ENCODE results near the gene BPIFB3. TPM values are rescaled to one million over a fixed set of nuclear protein-coding genes. Genes with fewer than 3 reads are reported as not detected.

Gene BPIFB3
- total RNA-seq, 1 donor from 2014 or later: not detected

GRCh38 chr20:33006776-33007375 lies 46.8 kb upstream of the BPIFB3 start:
- H3K27me3 Mint-ChIP-seq: peaks cover 18% of the 10 kb centered on the region
- H3K4me3 Mint-ChIP-seq: no peak overlapping the region
- no peak for TF ChIP-seq CTCF (conservative IDR thresholded peaks at IDR 0.05)
- H3K9me3 Mint-ChIP-seq: peaks cover 5% of the 10 kb centered on the region
- no peak for DNase-seq (ENCODE audit: extremely low spot score, unreplicated experiment)
- H3K4me1 Mint-ChIP-seq (ENCODE audit: unreplicated experiment): no peaks in the 10 kb centered on the region
- no peak overlapping the region for H3K27ac Mint-ChIP-seq
- H3K36me3 Mint-ChIP-seq: no peaks in the 10 kb centered on the region

DNA sequence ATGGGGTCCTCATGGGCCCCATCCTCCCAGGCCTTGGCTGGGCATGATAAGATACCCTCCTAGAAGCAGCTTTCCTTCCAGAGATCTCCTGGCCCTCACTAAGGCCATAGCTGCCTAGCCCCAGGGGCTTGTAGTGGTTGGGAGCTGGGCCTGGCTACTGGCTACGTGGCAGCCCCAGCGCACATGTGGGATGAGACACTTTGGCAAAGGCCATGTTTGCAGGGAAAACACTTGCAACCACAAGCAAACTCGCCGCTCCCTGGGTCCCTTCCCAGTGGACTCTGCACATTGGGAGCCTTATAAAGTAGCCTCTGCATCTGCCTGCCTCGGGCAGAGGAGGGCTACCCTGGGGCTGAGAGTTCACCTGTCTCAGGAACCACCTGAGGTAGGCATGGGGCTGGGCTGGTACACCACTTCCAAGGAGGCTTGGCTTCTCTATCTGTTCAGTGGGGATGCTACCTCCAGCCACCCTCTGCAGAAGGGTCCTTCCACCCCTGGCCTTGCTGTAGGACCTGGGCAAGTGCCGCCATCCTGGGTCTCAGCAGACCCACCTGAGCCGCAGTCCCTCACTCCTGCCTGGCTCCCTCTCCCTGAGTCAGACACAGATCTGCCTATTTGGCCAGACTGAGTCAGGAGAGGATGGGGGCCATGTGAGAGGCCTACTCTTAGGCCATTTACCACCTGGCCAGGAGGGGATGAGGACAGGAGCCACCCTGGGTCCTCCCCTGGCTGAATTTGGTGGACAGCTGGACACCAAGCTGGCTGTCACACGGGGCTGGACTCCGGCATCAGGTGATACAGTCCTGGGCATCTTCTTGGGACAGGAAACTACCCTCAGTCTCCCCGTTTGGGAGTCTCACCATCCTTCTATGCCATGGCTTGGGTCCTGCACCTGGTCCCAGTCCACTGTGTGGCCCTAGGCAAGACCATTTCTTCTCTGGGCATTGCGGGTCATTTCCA lies 46.0 kb upstream of the BPIFB3 start, which contains the start of gene BPIFB2:
TSS of gene BPIFB2 (plus strand) at position 329 of the 960 bp plus-strand sequence. CDS start 871 bp downstream, outside the sequence.
- peaks cover 5% of the 10 kb centered on the region for H3K9me3 Mint-ChIP-seq
- DNase-seq (ENCODE audit: extremely low spot score, unreplicated experiment): no peak
- H3K36me3 Mint-ChIP-seq: no peaks in the 10 kb centered on the region
- H3K27me3 Mint-ChIP-seq: peaks cover 17% of the 10 kb centered on the region
- H3K4me3 Mint-ChIP-seq: no peak within 1 kb of the TSS
- no peaks in the 10 kb centered on the region for H3K4me1 Mint-ChIP-seq (ENCODE audit: unreplicated experiment)
- no peak for TF ChIP-seq CTCF (conservative IDR thresholded peaks at IDR 0.05)
- no peak within 1 kb of the TSS for H3K27ac Mint-ChIP-seq

GRCh38 chr20:33008336-33009213 lies 45.1 kb upstream of the BPIFB3 start:
- H3K27me3 Mint-ChIP-seq: peaks cover 17% of the 10 kb centered on the region
- peaks cover 5% of the 10 kb centered on the region for H3K9me3 Mint-ChIP-seq
- H3K36me3 Mint-ChIP-seq: no peaks in the 10 kb centered on the region
- no peak overlapping the region for H3K27ac Mint-ChIP-seq
- H3K4me3 Mint-ChIP-seq: no peak overlapping the region
- TF ChIP-seq CTCF (conservative IDR thresholded peaks at IDR 0.05): no peak
- no peaks in the 10 kb centered on the region for H3K4me1 Mint-ChIP-seq (ENCODE audit: unreplicated experiment)
- DNase-seq (ENCODE audit: extremely low spot score, unreplicated experiment): no peak

DNA sequence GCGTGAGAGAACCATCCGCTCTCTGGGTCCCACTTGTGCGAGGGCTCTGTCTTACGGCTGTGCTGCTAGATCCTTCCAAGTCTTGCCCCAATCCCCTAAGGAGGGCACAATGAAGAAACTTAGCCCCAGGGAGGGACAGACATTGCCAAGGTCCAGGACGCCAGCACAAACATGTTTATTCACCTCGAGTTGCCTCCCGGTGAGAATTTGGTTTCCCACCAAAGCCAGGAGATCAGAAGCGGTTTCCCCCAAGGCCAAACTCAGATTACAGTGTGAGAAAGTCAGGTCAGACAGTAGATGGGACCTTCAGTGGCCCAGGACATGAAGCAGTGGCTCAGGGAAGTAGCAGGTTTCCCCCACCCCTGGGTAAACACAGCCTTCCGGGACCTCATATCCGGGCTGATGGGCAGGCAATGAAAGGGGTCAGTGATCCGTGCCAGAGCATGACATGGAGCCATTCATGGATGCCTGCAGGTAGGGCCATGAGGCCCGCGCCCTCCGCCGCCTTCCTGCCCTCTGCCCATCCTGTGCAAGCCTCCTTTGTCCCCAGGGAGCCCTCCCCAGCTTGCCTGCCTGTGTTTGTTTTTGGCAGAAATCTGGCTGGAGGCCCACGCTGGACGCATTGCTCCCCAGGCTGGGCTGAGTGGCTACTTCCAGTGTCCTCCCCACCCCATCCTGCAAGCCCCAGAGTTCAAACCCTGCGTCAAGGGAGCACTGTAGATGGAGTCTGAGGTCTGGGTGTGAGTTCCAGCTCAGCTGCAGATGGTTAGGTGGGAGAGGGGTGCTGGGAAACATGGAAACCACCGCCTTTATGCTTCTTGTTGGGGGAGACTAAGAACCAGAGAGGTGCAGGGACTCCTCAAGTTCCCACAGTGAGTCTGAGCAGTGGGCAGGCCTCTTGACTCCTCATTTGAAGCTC lies 44.2 kb upstream of the BPIFB3 start:
- Mint-ChIP-seq H3K9me3 (peaks cover 5% of the 10 kb centered on the region), H3K27me3 (peaks cover 21% of the 10 kb centered on the region), H3K4me1 (ENCODE audit: unreplicated experiment) (no peaks in the 10 kb centered on the region), H3K27ac (no peak overlapping the region), H3K4me3 (no peak overlapping the region), H3K36me3 (no peaks in the 10 kb centered on the region)
- DNase-seq (ENCODE audit: extremely low spot score, unreplicated experiment): no peak
- TF ChIP-seq CTCF (conservative IDR thresholded peaks at IDR 0.05): no peak
